Measurements from ENCODE around the gene LMAN2L. TPM values are rescaled to one million over a fixed set of nuclear protein-coding genes. Genes with fewer than 3 reads are reported as not detected.

Gene LMAN2L
- total RNA-seq, 1 experiment from 2014 or later: 17.6 TPM

DNA sequence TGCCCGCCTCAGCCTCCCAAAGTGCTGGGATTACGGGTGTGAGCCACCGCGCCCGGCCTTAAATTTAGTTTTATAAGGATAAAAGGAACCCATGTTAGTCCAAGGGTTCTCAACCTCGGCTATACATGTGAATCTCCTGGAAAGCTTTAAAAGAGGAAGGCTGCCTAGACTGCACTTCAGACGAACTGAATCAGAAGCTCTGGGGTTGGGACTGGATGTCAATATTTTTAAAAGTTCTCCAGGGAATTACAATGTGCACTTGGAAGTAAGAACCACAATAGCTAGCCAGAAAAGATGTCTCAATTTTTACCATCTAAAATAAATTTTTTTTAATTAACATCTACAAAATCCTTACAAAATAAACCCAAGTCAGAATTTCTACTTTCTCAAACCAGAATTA is 10.1 kb downstream of the LMAN2L start:
- no CpG with 5 or more reads among the region's 7 CpGs for WGBS (ENCODE audit: extremely low coverage, insufficient read length, low lambda C conversion rate)
- H3K23me2 ChIP-seq (ENCODE audit: insufficient read length, low read depth, low read length, poor library complexity, severe bottlenecking): no peaks in the 10 kb centered on the region
- no peak overlapping the region for H2BK12ac ChIP-seq (ENCODE audit: insufficient read length, low read depth, low read length)
- TF ChIP-seq CTCF (conservative IDR thresholded peaks at IDR 0.05): no peak
- no peak for DNase-seq
- H2AK5ac ChIP-seq (ENCODE audit: insufficient read length, low read length): no peak overlapping the region
- no peak overlapping the region for H2AFZ ChIP-seq (ENCODE audit: low read length)
- Mint-ChIP-seq H3K36me3 (ENCODE audit: insufficient read depth in 1 of 3, low read depth in 3 of 3) (peaks cover 37 to 77% (median 72%) of the 10 kb centered on the region in 3 experiments; a peak in 6 of 7 replicates), H3K27me3 (ENCODE audit: low read depth) (no peaks in the 10 kb centered on the region; the same call in 1 of the 2 replicates), H3K27ac (no peak overlapping the region), H3K4me1 (no peaks in the 10 kb centered on the region), H3K9me3 (no peaks in the 10 kb centered on the region), H3K4me3 (no peak overlapping the region)
- H3K79me2 ChIP-seq (ENCODE audit: insufficient read depth, low read length): no peaks in the 10 kb centered on the region
- H2BK15ac ChIP-seq (ENCODE audit: low read depth, low read length): no peak overlapping the region
- H3K56ac ChIP-seq (ENCODE audit: insufficient read length, low read depth, low read length): no peak overlapping the region
- no peak overlapping the region for H4K5ac ChIP-seq (ENCODE audit: insufficient read length, low read depth, low read length)
- H3K14ac ChIP-seq (ENCODE audit: insufficient read depth, low read length): no peak overlapping the region
- no peaks in the 10 kb centered on the region for H3K27me3 ChIP-seq (ENCODE audit: insufficient read depth, low read length)
- no peak overlapping the region for H2BK5ac ChIP-seq (ENCODE audit: insufficient read length, low read length)
- H4K91ac ChIP-seq (ENCODE audit: insufficient read length, low read depth, low read length): no peak overlapping the region
- H3T11ph ChIP-seq (ENCODE audit: low read length): no peak overlapping the region
- H3K23ac ChIP-seq (ENCODE audit: insufficient read length, low read depth, low read length): no peak overlapping the region
- H4K8ac ChIP-seq (replicated peaks; ENCODE audit: insufficient read length, low read depth, low read length): no peak overlapping the region
- no peak overlapping the region for H3K18ac ChIP-seq (ENCODE audit: insufficient read length, low read depth, low read length)
- no peak overlapping the region for H2BK20ac ChIP-seq (ENCODE audit: low read depth, low read length, poor library complexity, severe bottlenecking)
- H3K27ac ChIP-seq (ENCODE audit: insufficient read length, low read depth, low read length): no peak overlapping the region
- H3K4me2 ChIP-seq (ENCODE audit: insufficient read depth, insufficient read length, low read length): no peak overlapping the region
- no peak overlapping the region for H3K9ac ChIP-seq (ENCODE audit: extremely low read depth, insufficient read length, low read length)
- H3K4me1 ChIP-seq (ENCODE audit: insufficient read depth, low read length): no peaks in the 10 kb centered on the region
- H3K4ac ChIP-seq (ENCODE audit: low read depth, low read length): no peak overlapping the region
- H2BK120ac ChIP-seq (ENCODE audit: low read depth, low read length, poor library complexity, severe bottlenecking): no peak overlapping the region
- H3K79me1 ChIP-seq (ENCODE audit: insufficient read depth, low read depth, low read length, poor library complexity, severe bottlenecking): no peaks in the 10 kb centered on the region
- H3K9me3 ChIP-seq (ENCODE audit: control insufficient read depth, low read depth, low read length): no peaks in the 10 kb centered on the region
- no peaks in the 10 kb centered on the region for H4K20me1 ChIP-seq (ENCODE audit: control insufficient read depth, insufficient read depth, insufficient read length)

Measured in H9 (cell line).